Activated T-cell treated with anti-CD3 and anti-CD28 coated beads, Interleukin-2, amount 50 U/mL, for 1 hour (primary cell): ENCODE measurements around the gene AFDN.
"Not testable (repeated sequence)": the region's sequence is repeated elsewhere in the genome, so short reads cannot be mapped to it uniquely, and the experiment has no call there.

ENCODE experiments used
- DNase-seq: peaks from one replicate; pipeline ENCODE4 v3.0.0-alpha.2; 2020

Gene AFDN

GRCh38 chr6:167956983-167957492 lies 130.3 kb downstream of the AFDN start:
- DNase-seq: no peak

GRCh38 chr6:167957626-167958025 lies 130.9 kb downstream of the AFDN start:
- no peak for DNase-seq

- DNase-seq: no peak
Measured at GRCh38 chr6:167960579-167960978, 133.9 kb downstream of the AFDN start.

GRCh38 chr6:167962711-167963110 lies 136.0 kb downstream of the AFDN start:
- no peak for DNase-seq

- no peak for DNase-seq
Measured at GRCh38 chr6:167963589-167964057, 136.9 kb downstream of the AFDN start.

- no peak for DNase-seq
Measured at GRCh38 chr6:167965592-167966539, 139.2 kb downstream of the AFDN start.

- DNase-seq: no peak
Measured at GRCh38 chr6:167966540-167966905, 139.8 kb downstream of the AFDN start.

GRCh38 chr6:167968091-167968490 lies 141.4 kb downstream of the AFDN start:
- DNase-seq: no peak

GRCh38 chr6:167970230-167970629 lies 143.5 kb downstream of the AFDN start:
- DNase-seq: no peak

- no peak for DNase-seq
Measured at GRCh38 chr6:167972193-167972592, 145.5 kb downstream of the AFDN start.

- no peak for DNase-seq
Measured at GRCh38 chr6:167973148-167973885, 146.6 kb downstream of the AFDN start.

- DNase-seq: no peak
Measured at GRCh38 chr6:167974640-167975344, 148.1 kb downstream of the AFDN start.

GRCh38 chr6:167975458-167975857 lies 148.7 kb downstream of the AFDN start:
- DNase-seq: no peak

- not testable (repeated sequence) for DNase-seq
Measured at GRCh38 chr6:167976116-167976657, 149.5 kb downstream of the AFDN start.

- no peak for DNase-seq
Measured at GRCh38 chr6:167976708-167977107, 150.0 kb downstream of the AFDN start.

- no peak for DNase-seq
Measured at GRCh38 chr6:167977717-167978467, 151.2 kb downstream of the AFDN start.

- DNase-seq: no peak
Measured at GRCh38 chr6:167978607-167979006, 151.9 kb downstream of the AFDN start.

GRCh38 chr6:167979436-167980139 lies 152.9 kb downstream of the AFDN start:
- no peak for DNase-seq

GRCh38 chr6:167980911-167981580 lies 154.3 kb downstream of the AFDN start:
- no peak for DNase-seq

GRCh38 chr6:167981916-167982462 lies 155.3 kb downstream of the AFDN start:
- DNase-seq: no peak
